Renal cortex interstitium (tissue), 11 donors: ENCODE results near the gene CASP8. TPM values are rescaled to one million over a fixed set of nuclear protein-coding genes. Genes with fewer than 3 reads are reported as not detected.
"Not testable (repeated sequence)": the region's sequence is repeated elsewhere in the genome, so short reads cannot be mapped to it uniquely, and the experiment has no call there.

Source experiments
- DNase-seq, 11 donors: peaks; one replicate each; pipeline ENCODE4 v3.0.0-alpha.2; 2013; ENCODE audit warnings: low read depth in 9 of 11, low spot score in 4 of 11; ENCODE audit errors: extremely low read depth in 1 of 11
- polyA plus RNA-seq, 3 donors: library from polyadenylated mRNA; unstranded; fragments of 120-200 nt; gene quantifications; one replicate each; pipeline ENCODE4 v1.2.1, GENCODE V29; 2013; ENCODE audit not compliant: insufficient read length in 3 of 3

Gene CASP8
- polyA plus RNA-seq, 3 donors: 11.4 to 15.3 (median 15.2) TPM

- peak in 7 of 11 donors; percentile 53 to 75 (median 60) for DNase-seq
These were observed 24.2 kb upstream of the CASP8 start for GRCh38 chr2:201235860-201236811.

GRCh38 chr2:201237486-201238123 lies 22.7 kb upstream of the CASP8 start:
- DNase-seq: no peak

GRCh38 chr2:201239167-201239935 lies 21.0 kb upstream of the CASP8 start:
- DNase-seq: not testable (repeated sequence)

- DNase-seq: no peak
These were observed 17.6 kb upstream of the CASP8 start for GRCh38 chr2:201242571-201243277.

- no peak for DNase-seq
These were observed 15.5 kb upstream of the CASP8 start for GRCh38 chr2:201244829-201245228.

- DNase-seq: no peak
These were observed 14.1 kb upstream of the CASP8 start for GRCh38 chr2:201246280-201246679.

- no peak for DNase-seq
These were observed 12.0 kb upstream of the CASP8 start for GRCh38 chr2:201248288-201248844.

- no peak for DNase-seq
These were observed 10.4 kb upstream of the CASP8 start for GRCh38 chr2:201249889-201250288.

GRCh38 chr2:201250741-201251140 lies 9.6 kb upstream of the CASP8 start:
- DNase-seq: no peak

- no peak for DNase-seq
These were observed 6.1 kb upstream of the CASP8 start for GRCh38 chr2:201254081-201254730.

- DNase-seq: no peak
These were observed 4.8 kb upstream of the CASP8 start for GRCh38 chr2:201255408-201256033.

- DNase-seq: no peak
These were observed 4.3 kb upstream of the CASP8 start for GRCh38 chr2:201256082-201256481.

- no peak for DNase-seq
These were observed 2.9 kb upstream of the CASP8 start for GRCh38 chr2:201257381-201257955.

GRCh38 chr2:201257956-201258665 lies 2.2 kb upstream of the CASP8 start:
- DNase-seq: peak in 8 of 11 donors; percentile 29 to 65 (median 44)

GRCh38 chr2:201258666-201259615 lies 1.4 kb upstream of the CASP8 start:
- DNase-seq: peak in 1 of 11 donors; percentile 28

- no peak for DNase-seq
These were observed 1.1 kb downstream of the CASP8 start for GRCh38 chr2:201261471-201261870.
